Panc1 (cell line): ENCODE results near the gene IGFBP5. TPM values are rescaled to one million over a fixed set of nuclear protein-coding genes. Genes with fewer than 3 reads are reported as not detected.

Experiments used
- ATAC-seq: fragments of 200-7000 bp; cut with Tn5 transposase; 2 replicates; pipeline ENCODE4 v1.9.1; 2020; ENCODE audit warnings: mild to moderate bottlenecking, moderate library complexity
- BruUV-seq: library from RNA; stranded (reverse); fragments of 400-500 nt; replicated peaks from 2 replicates; lab custom pipeline; 2021; lab: Mats Ljungman, UMichigan
- CTCF ChIA-PET: fragments of 300-600 bp; sonication (Branson Sonifier 250); formaldehyde crosslinking; loops from one replicate; lab custom pipeline; 2022; ENCODE audit warnings: antibody characterized with exemption; lab: Charles Lee
- POLR2A ChIA-PET: fragments of 300-600 bp; sonication (Branson Sonifier 250); formaldehyde crosslinking; loops from one replicate; lab custom pipeline; 2022; ENCODE audit warnings: antibody characterized with exemption; lab: Charles Lee
- DNase-seq: peaks from one replicate; pipeline ENCODE4 v3.0.0-alpha.2; 2010; ENCODE audit warnings: low read depth, low spot score
- H3K27ac ChIP-seq: 2 replicates; pipeline ENCODE4 v1.5.1; 2011; ENCODE audit warnings: mild to moderate bottlenecking, low read length, inconsistent platforms
- H3K27me3 ChIP-seq: fragments of 200-500 bp; sonication (Bioruptor generic); 2 replicates; pipeline ENCODE4 v1.6.0; 2014; ENCODE audit warnings: low read length, inconsistent platforms; ENCODE audit not compliant: control insufficient read depth, insufficient read depth
- H3K36me3 ChIP-seq: fragments of 200-500 bp; sonication (Bioruptor generic); 2 replicates; pipeline ENCODE4 v1.5.1; 2014; ENCODE audit warnings: inconsistent platforms, mild to moderate bottlenecking, low read length, moderate library complexity; ENCODE audit not compliant: control insufficient read depth, insufficient read depth
- H3K4me1 ChIP-seq: 2 replicates; pipeline ENCODE4 v1.5.1; 2011; ENCODE audit warnings: inconsistent platforms, mild to moderate bottlenecking, low read length, moderate library complexity; ENCODE audit not compliant: control insufficient read depth, insufficient read depth
- H3K4me3 ChIP-seq, 2 experiments: 2 replicates each; pipeline ENCODE4 v1.5.1; 2011 to 2012; ENCODE audit warnings: low read depth in 2 of 2, low read length in 2 of 2, mild to moderate bottlenecking in 2 of 2, inconsistent platforms in 1 of 2, moderate library complexity in 1 of 2
- H3K9me3 ChIP-seq: fragments of 200-500 bp; sonication (Bioruptor generic); 2 replicates; pipeline ENCODE4 v1.5.1; 2014; ENCODE audit warnings: low read depth, mild to moderate bottlenecking, inconsistent platforms, low read length, moderate library complexity; ENCODE audit not compliant: control insufficient read depth, insufficient read depth
- POLR2AphosphoS5 ChIP-seq: IDR thresholded peaks from 2 replicates; pipeline ENCODE4 v1.6.1; 2012; ENCODE audit warnings: mild to moderate bottlenecking, low read depth, low read length, moderate library complexity
- SIN3A ChIP-seq: IDR thresholded peaks from 2 replicates; pipeline ENCODE4 v1.6.1; 2012; ENCODE audit warnings: low read depth, mild to moderate bottlenecking, low read length, moderate library complexity, borderline replicate concordance; ENCODE audit not compliant: insufficient read depth
- TCF7L2 ChIP-seq: IDR thresholded peaks from 2 replicates; pipeline ENCODE4 v1.6.1; 2011; ENCODE audit warnings: mild to moderate bottlenecking, low read depth, low read length, inconsistent platforms
- in situ Hi-C: cut with HindIII; loops from 2 replicates; pipeline ENCODE4 v1.10.0; 2016; ENCODE audit warnings: low sequenced_read_pairs, low pct_unique_long_range_greater_than_20kb
- intact Hi-C: fragments of 100-400 bp; cut with micrococcal nuclease; formaldehyde crosslinking; loops from one replicate; pipeline ENCODE4 v1.10.0; 2022; ENCODE audit not compliant: unreplicated experiment
- total RNA-seq: library from RNA; stranded (reverse); gene quantifications from one replicate; pipeline ENCODE4 v1.2.1, GENCODE V29; 2021; ENCODE audit not compliant: unreplicated experiment
- TF ChIP-seq, protein P1 (sequence below): fragments of 450-650 bp; IDR thresholded peaks from 2 replicates; pipeline ENCODE4 v1.5.1; 2017; ENCODE audit warnings: mild to moderate bottlenecking
- TF ChIP-seq, protein P2 (sequence below), 2 experiments: IDR thresholded peaks; 2 replicates each; pipeline ENCODE4 v1.6.1; 2011 to 2012; ENCODE audit warnings: low read depth in 2 of 2, control low read depth in 1 of 2, low read length in 1 of 2, mild to moderate bottlenecking in 1 of 2, moderate library complexity in 1 of 2; ENCODE audit not compliant: insufficient read depth in 1 of 2

IGFBP5 gene
- total RNA-seq, 1 experiment from 2014 or later = 1.9 TPM

- Histone ChIP-seq H3K4me1 (no peaks in the 10 kb centered on the region), H3K36me3 (no peaks in the 10 kb centered on the region), H3K27ac (no peak overlapping the region), H3K27me3 (no peaks in the 10 kb centered on the region), H3K4me3 (no peak overlapping the region), H3K9me3 (no peaks in the 10 kb centered on the region)
- no peak for ATAC-seq
- TF ChIP-seq TCF7L2 (no peak), POLR2AphosphoS5 (no peak), SIN3A (no peak)
- TF ChIP-seq, protein P1, sequence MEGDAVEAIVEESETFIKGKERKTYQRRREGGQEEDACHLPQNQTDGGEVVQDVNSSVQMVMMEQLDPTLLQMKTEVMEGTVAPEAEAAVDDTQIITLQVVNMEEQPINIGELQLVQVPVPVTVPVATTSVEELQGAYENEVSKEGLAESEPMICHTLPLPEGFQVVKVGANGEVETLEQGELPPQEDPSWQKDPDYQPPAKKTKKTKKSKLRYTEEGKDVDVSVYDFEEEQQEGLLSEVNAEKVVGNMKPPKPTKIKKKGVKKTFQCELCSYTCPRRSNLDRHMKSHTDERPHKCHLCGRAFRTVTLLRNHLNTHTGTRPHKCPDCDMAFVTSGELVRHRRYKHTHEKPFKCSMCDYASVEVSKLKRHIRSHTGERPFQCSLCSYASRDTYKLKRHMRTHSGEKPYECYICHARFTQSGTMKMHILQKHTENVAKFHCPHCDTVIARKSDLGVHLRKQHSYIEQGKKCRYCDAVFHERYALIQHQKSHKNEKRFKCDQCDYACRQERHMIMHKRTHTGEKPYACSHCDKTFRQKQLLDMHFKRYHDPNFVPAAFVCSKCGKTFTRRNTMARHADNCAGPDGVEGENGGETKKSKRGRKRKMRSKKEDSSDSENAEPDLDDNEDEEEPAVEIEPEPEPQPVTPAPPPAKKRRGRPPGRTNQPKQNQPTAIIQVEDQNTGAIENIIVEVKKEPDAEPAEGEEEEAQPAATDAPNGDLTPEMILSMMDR = no peak
- TF ChIP-seq, protein P2, sequence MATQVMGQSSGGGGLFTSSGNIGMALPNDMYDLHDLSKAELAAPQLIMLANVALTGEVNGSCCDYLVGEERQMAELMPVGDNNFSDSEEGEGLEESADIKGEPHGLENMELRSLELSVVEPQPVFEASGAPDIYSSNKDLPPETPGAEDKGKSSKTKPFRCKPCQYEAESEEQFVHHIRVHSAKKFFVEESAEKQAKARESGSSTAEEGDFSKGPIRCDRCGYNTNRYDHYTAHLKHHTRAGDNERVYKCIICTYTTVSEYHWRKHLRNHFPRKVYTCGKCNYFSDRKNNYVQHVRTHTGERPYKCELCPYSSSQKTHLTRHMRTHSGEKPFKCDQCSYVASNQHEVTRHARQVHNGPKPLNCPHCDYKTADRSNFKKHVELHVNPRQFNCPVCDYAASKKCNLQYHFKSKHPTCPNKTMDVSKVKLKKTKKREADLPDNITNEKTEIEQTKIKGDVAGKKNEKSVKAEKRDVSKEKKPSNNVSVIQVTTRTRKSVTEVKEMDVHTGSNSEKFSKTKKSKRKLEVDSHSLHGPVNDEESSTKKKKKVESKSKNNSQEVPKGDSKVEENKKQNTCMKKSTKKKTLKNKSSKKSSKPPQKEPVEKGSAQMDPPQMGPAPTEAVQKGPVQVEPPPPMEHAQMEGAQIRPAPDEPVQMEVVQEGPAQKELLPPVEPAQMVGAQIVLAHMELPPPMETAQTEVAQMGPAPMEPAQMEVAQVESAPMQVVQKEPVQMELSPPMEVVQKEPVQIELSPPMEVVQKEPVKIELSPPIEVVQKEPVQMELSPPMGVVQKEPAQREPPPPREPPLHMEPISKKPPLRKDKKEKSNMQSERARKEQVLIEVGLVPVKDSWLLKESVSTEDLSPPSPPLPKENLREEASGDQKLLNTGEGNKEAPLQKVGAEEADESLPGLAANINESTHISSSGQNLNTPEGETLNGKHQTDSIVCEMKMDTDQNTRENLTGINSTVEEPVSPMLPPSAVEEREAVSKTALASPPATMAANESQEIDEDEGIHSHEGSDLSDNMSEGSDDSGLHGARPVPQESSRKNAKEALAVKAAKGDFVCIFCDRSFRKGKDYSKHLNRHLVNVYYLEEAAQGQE (IDR thresholded peaks at IDR 0.05; ENCODE audit: insufficient read depth in 1 of 2, low read depth in 2 of 2, low read length in 1 of 2) = no peak
- ChIA-PET CTCF (no interaction called here), POLR2A (no interaction called here)
- no peak for DNase-seq
- BruUV-seq = no TSS peak
- in situ Hi-C loops (no loop called here), intact Hi-C loops (no loop called here)
These were observed 72.8 kb downstream of the IGFBP5 start for GRCh38 chr2:216622526-216622925.

Other genes with a start within 250 kb of the IGFBP5 start
- 1,826 TPM for gene RPL37A, start 196.7 kb downstream of the IGFBP5 start, total RNA-seq
- 54.8 TPM for gene IGFBP2, start 62.1 kb downstream of the IGFBP5 start, total RNA-seq
- gene TNP1, start 164.5 kb upstream of the IGFBP5 start, total RNA-seq = not detected